ENCODE results near the gene PKD1. TPM values are rescaled to one million over a fixed set of nuclear protein-coding genes. Genes with fewer than 3 reads are reported as not detected.
"Not testable (repeated sequence)": the region's sequence is repeated elsewhere in the genome, so short reads cannot be mapped to it uniquely, and the experiment has no call there.

Gene PKD1
- total RNA-seq, 2 experiments from 2014 or later, result 63.3 to 68.9 TPM

DNA sequence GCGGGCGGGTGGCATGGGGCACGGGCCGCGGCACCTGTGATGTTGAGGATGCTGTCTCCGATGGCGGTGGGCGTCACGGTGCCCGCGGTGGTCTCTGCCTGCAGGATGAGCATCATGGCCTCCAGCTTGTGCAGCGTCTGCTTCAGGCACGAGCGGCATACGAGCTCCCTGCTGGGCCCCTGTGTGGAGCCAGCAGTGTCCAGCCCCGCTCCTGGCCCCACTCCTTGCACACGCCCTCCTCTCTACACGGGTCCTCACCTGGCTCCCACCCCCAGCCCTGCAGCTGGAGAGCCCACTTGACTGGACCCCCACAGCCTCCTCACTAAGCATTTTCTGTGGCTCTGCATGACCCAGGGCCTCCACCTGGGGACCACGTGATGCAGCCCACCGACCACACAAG, 31.2 kb downstream of the PKD1 start:
- CTCF ChIA-PET; H3K4me3 Mint-ChIP-seq; intact Hi-C loops (cut with micrococcal nuclease); DNase-seq; H3K9me3 Mint-ChIP-seq; H3K4me1 Mint-ChIP-seq (ENCODE audit: low read depth); H3K27me3 Mint-ChIP-seq (ENCODE audit: low read depth); H3K36me3 Mint-ChIP-seq (ENCODE audit: low read depth); H3K27ac Mint-ChIP-seq: not testable (repeated sequence)

DNA sequence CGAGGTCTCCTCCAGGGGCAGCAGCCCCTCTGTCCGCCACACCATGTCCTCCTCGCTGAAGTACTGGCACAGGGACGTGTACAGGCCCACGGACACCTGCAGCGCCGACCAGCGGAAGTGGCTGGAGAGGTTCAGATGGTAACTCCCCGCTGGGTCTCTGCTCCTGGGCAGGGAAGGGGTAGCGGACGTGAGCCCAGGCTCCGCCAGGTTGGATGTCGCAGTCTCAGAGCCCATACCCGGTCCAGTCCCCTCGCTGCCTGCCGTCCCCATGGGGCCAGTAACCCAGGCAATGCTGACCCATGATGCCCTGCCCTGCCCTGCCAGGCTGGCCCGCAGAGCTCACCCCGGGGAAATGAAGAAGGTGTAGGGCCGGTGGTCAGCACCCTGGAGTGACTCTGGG, 33.2 kb downstream of the PKD1 start:
- Mint-ChIP-seq H3K4me1 (ENCODE audit: low read depth) (no peaks in the 10 kb centered on the region), H3K36me3 (ENCODE audit: low read depth) (peaks cover 1% of the 10 kb centered on the region), H3K27ac (no peak overlapping the region), H3K9me3 (no peaks in the 10 kb centered on the region), H3K4me3 (no peak overlapping the region), H3K27me3 (ENCODE audit: low read depth) (no peaks in the 10 kb centered on the region)
- intact Hi-C loops (cut with micrococcal nuclease), result no loop called here
- no peak for DNase-seq
- CTCF ChIA-PET, result no interaction called here

DNA sequence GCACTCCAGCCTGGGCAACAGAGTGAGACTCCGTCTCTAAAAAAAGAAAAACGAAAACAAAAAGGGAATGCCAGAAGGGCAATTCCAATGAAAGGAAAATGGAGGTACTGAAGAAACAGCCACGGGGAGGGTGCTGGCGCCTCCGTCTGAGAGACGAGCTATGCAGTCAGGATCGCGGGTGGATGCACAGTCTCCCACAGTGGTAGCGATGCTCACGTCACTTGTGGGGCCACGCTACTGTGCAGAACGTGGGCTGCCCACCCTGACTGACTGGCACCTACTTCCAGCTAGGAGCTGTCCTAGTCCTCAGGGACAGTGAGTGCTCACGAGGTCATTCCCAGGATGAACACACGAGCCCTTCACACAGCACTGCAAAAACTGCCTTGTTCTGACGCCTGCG, 34.1 kb downstream of the PKD1 start:
- H3K9me3 Mint-ChIP-seq; H3K27me3 Mint-ChIP-seq (ENCODE audit: low read depth); H3K4me3 Mint-ChIP-seq; H3K36me3 Mint-ChIP-seq (ENCODE audit: low read depth); H3K4me1 Mint-ChIP-seq (ENCODE audit: low read depth); DNase-seq; H3K27ac Mint-ChIP-seq; CTCF ChIA-PET; intact Hi-C loops (cut with micrococcal nuclease): not testable (repeated sequence)

DNA sequence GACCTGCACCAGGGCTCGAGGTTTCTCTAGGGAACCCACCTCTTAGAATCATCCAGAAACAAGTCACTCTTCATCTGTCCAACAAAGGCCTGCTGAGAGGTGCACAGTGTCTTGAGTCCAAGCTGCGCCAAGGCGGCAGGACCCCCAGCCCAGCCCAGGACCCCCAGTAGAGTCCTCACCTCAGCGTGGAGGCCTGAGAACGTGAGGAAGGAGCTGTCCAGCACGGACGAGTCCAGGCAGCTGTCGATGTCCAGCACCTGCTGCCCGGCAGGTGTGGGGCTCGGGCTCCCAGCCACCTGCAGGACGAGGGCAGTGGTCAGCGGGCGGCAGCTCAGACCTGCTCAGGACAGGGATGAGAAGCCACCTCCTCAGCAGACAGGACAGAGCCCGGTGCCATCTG, 38.0 kb downstream of the PKD1 start:
- H3K27ac Mint-ChIP-seq; intact Hi-C loops (cut with micrococcal nuclease); H3K9me3 Mint-ChIP-seq; DNase-seq; H3K36me3 Mint-ChIP-seq (ENCODE audit: low read depth); H3K4me1 Mint-ChIP-seq (ENCODE audit: low read depth); H3K27me3 Mint-ChIP-seq (ENCODE audit: low read depth); H3K4me3 Mint-ChIP-seq; CTCF ChIA-PET: not testable (repeated sequence)

DNA sequence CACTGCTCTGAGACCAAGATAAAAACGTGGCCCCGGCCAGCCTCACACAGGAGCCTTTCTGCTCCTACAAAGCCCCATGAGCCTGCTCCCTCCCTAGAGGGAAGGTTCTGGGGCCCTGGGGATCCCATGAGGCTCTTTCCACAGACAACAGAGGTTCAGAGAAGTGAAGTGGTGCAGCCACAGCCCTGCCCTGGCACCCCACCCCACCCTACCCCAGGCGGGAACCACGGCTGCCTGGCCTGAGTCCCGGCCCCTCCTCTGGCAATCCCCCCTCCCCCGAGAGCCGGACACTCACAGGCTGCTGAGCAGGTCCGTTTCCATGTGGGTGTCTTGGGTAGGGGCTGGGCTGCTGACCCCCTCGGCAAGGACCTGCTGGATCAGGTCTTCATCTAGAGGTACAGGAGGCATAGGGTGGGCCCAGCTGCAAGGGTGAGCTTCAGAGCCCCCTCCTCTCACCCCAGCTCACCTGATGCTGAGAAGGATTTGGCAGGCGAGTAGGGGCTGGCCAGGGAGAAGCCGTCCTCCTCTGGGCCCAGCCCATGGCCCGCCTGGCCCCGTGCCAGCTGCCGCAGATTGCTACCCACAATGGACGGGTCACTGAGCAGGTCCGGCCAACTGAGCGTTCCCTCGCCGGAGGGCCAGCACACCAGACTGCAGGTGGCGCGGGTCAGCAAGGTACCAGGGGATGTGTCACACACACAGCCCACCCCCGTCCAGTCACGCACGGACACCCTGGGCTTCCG, 38.7 kb downstream of the PKD1 start:
- CTCF ChIA-PET, result no interaction called here
- DNase-seq, result no peak
- Mint-ChIP-seq H3K27me3 (ENCODE audit: low read depth) (no peaks in the 10 kb centered on the region), H3K27ac (no peak overlapping the region), H3K9me3 (no peaks in the 10 kb centered on the region), H3K36me3 (ENCODE audit: low read depth) (no peaks in the 10 kb centered on the region), H3K4me3 (no peak overlapping the region), H3K4me1 (ENCODE audit: low read depth) (no peaks in the 10 kb centered on the region)
- intact Hi-C loops (cut with micrococcal nuclease), result no loop called here

DNA sequence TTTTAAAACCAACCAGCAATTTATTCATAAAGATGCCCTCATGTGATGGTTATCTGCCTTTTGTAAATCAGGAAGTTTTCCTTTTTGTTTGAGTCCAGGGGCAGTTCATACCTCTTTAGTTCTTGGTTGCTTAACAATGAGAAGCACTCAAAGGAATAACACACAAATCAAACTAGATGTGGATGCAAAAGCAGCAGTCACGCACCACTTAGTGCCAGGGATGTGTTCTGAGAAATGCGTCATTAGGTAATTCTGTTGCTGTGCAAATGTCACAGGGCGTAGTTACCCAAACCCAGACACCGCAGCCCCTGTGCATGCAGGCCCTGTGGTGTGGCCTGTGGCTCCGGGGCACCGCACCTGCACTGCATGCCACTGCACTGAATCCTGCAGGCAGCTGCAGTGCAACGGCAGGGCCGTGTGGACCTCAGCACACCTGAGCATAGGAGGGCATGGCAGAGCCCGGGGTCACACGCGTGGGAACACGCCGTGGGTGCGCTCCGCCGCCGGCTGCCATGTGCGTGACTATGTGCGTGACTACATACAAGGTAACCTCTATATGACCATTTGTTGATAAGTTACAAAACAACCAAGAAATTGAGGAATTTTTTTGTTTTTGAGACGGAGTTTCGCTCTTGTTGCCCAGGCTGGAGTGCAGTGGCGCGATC, 39.6 kb downstream of the PKD1 start:
- H3K36me3 Mint-ChIP-seq (ENCODE audit: low read depth), result no peaks in the 10 kb centered on the region

DNA sequence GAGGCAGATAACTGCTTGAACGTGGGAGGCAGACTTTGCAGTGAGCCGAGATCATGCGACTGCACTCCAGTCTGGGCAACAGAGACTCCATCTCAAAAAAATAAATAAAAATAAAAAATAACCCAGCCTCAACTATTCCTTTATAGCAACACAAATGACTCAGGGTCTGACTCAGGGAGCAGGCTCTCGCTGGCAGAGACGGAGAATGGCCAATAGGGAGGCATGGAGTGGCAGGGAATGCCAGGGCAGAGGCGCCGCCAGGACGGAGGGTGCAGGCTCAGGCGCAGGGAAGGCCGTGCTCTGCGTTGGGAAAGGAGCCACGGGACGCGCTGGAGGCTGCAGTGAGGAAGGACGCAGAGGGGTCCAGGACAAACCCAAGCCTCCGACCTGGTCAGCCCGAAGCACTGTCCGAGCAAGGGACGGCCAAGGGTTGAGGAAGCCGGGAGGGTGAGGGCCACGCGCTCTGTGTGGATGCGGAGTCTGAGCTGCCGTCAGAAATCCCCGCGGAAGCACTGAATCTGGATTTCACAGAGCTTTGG, 40.3 kb downstream of the PKD1 start:
- CTCF ChIA-PET, result no interaction called here
- H3K4me1 Mint-ChIP-seq (ENCODE audit: low read depth), result no peaks in the 10 kb centered on the region
- intact Hi-C loops (cut with micrococcal nuclease), result no loop called here

More for the DNA sequence above, 39.6 kb downstream of the PKD1 start:
- DNase-seq, result no peak
- Mint-ChIP-seq H3K27me3 (ENCODE audit: low read depth) (no peaks in the 10 kb centered on the region), H3K4me1 (ENCODE audit: low read depth) (no peaks in the 10 kb centered on the region), H3K27ac (no peak overlapping the region), H3K4me3 (no peak overlapping the region), H3K9me3 (no peaks in the 10 kb centered on the region)
- CTCF ChIA-PET, result no interaction called here
- intact Hi-C loops (cut with micrococcal nuclease), result no loop called here

DNA sequence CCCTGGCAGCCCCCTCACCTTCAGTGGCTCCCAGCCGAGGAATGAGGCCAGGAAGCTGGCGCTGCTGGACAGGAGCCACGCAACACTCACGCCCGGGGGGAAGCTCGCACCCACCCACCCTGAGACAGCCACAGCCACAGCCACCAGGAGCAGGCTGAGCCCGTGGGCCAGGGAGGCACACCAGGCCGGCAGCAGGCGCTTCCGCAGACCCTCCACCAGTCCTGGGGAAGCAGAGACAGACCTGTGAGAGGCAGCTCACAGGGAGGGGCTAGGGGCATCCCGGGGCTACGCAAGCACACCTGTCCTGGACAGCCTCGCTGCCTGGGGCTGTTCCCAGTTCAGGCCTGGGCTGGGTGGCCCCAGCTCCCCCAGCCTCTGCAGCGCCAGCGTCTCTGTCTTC, 41.9 kb downstream of the PKD1 start:
- no peaks in the 10 kb centered on the region for H3K4me1 Mint-ChIP-seq (ENCODE audit: low read depth)
- H3K27me3 Mint-ChIP-seq (ENCODE audit: low read depth), result no peaks in the 10 kb centered on the region
- intact Hi-C loops (cut with micrococcal nuclease), result no loop called here

More for the DNA sequence above, 40.3 kb downstream of the PKD1 start:
- Mint-ChIP-seq H3K9me3 (no peaks in the 10 kb centered on the region), H3K4me3 (no peak overlapping the region), H3K27ac (no peak overlapping the region), H3K27me3 (ENCODE audit: low read depth) (no peaks in the 10 kb centered on the region), H3K36me3 (ENCODE audit: low read depth) (peaks cover 2% of the 10 kb centered on the region)
- no peak for DNase-seq

DNA sequence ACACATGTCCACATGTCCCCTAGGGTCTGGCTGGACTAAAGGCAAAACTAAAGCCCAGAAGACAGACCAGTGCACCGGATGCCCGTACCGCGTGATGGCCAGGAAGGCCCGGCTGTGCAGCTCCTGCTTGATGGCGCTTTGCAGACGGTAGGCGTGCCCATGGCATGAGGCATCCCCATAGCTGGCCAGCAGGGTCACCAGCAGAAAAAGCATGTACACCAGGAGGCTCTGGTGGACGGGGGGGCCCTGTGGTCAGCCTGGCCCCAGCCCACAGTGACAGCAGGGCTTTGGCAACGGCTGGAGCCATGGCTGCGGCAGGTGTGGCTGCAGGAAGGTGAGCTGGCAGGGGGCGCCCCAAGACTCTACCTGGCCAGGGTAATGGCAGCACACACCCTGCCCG, 42.8 kb downstream of the PKD1 start:
- Mint-ChIP-seq H3K4me3 (no peak overlapping the region), H3K4me1 (ENCODE audit: low read depth) (no peaks in the 10 kb centered on the region), H3K36me3 (ENCODE audit: low read depth) (peaks cover 5% of the 10 kb centered on the region), H3K9me3 (no peaks in the 10 kb centered on the region), H3K27ac (no peak overlapping the region), H3K27me3 (ENCODE audit: low read depth) (no peaks in the 10 kb centered on the region)
- intact Hi-C loops (cut with micrococcal nuclease), result no loop called here
- DNase-seq, result no peak
- CTCF ChIA-PET, result no interaction called here

More for the DNA sequence above, 41.9 kb downstream of the PKD1 start:
- CTCF ChIA-PET, result no interaction called here
- Mint-ChIP-seq H3K27ac (no peak overlapping the region), H3K4me3 (no peak overlapping the region), H3K36me3 (ENCODE audit: low read depth) (peaks cover 5% of the 10 kb centered on the region), H3K9me3 (no peaks in the 10 kb centered on the region)
- DNase-seq, result no peak

DNA sequence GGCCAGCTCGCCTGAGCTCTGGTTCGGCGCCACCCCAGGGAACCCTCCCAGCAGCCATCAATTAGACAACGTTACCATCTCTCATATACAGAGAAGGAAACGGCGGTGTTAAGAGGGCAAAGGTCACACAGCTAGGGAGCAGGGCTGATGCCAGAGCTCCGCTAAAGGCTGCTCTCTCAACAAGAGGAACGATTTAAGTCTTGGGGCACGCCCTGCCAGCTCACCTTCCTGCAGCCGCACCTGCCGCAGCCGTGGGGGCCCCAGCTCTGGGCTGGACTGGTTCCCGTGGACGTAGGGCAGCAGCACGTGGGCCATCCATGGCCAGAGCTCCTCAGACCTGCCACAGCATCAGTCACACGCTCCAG, 43.5 kb downstream of the PKD1 start:
- no peaks in the 10 kb centered on the region for H3K27me3 Mint-ChIP-seq (ENCODE audit: low read depth)
- intact Hi-C loops (cut with micrococcal nuclease), result no loop called here
- no peak overlapping the region for H3K27ac Mint-ChIP-seq
- no peaks in the 10 kb centered on the region for H3K9me3 Mint-ChIP-seq
- CTCF ChIA-PET, result no interaction called here
- no peaks in the 10 kb centered on the region for H3K4me1 Mint-ChIP-seq (ENCODE audit: low read depth)
- peaks cover 5% of the 10 kb centered on the region for H3K36me3 Mint-ChIP-seq (ENCODE audit: low read depth)
- no peak overlapping the region for H3K4me3 Mint-ChIP-seq
- DNase-seq, result no peak

DNA sequence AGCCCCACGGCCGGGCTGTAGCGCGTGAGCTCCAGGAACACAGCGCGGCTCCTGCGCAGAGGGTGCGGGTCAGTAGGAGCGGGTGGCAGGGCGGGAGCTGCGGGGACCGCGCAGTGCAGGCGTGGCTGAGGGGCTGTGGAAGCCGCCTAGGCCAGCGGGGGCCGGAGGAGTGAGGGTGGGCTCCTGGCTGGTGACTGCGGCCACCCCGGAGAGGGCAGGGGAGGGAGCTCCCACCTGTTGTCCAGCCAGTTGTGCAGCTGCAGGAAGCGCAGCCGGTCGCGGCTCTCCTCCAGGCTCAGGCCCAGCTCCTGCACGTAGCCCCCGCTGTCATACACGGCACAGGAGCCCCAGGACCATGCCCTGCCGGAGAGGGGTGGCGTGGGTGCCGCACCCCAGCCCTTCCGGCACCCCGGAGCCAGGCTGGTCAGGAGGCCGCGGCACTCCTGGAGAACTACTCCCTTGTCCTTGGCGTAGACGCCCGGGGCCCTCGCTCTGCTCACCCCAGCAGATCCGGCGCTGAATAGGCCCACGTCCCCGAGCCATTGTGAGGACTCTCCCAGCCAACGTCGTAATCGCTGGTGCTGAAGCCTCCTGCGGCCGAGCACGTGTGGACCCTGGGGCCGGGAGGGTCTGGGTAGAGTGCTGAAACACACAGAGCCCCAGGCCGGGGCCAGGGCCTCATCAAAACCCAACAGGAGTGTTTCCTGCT, 44.0 kb downstream of the PKD1 start:
- H3K36me3 Mint-ChIP-seq (ENCODE audit: low read depth), result peaks cover 5% of the 10 kb centered on the region
- H3K9me3 Mint-ChIP-seq, result no peaks in the 10 kb centered on the region
- H3K27ac Mint-ChIP-seq, result no peak overlapping the region
- CTCF ChIA-PET, result no interaction called here
- intact Hi-C loops (cut with micrococcal nuclease), result no loop called here
- no peak overlapping the region for H3K4me3 Mint-ChIP-seq
- no peaks in the 10 kb centered on the region for H3K4me1 Mint-ChIP-seq (ENCODE audit: low read depth)
- no peak for DNase-seq
- no peaks in the 10 kb centered on the region for H3K27me3 Mint-ChIP-seq (ENCODE audit: low read depth)

DNA sequence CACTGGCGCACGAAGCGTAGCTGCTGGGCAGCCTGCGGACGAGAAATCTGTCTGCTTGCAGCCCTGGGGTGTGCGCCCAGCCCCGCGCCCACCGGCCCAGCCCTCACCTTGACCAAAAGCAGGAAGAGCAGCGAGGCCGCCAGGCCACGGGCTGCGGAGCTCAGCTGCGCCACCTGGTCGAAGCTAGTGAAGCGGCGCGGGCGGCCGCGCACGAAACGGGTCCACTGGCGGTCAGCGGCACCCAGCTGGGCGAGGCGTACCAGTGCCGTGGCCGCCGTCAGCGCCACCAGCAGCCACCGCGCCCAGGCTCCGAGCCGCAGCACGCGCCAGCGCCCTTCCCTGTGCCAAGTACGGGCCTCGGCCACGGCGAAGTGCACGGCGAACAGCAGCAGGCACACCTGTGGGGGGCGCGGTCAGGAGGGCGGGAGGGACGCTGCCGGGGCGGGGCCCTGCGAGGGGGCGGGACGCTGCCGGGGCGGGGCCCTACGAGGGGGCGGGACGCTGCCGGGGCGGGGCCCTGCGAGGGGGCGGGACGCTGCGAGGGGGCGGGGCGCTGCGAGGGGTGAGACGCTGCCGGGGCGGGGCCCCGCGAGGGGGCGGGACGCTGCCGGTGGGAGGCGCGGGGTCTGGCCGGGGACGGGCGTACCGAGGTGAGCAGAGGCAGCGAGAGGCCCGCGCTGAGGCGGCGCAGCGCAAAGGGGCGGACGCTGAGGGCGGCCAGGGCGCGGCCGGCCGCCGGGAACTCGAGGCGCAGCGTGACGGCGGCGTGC, 44.7 kb downstream of the PKD1 start:
- H3K4me3 Mint-ChIP-seq, result no peak overlapping the region
- no peak for DNase-seq
- H3K36me3 Mint-ChIP-seq (ENCODE audit: low read depth), result peaks cover 5% of the 10 kb centered on the region
- intact Hi-C loops (cut with micrococcal nuclease), result no loop called here
- no peaks in the 10 kb centered on the region for H3K4me1 Mint-ChIP-seq (ENCODE audit: low read depth)
- no peak overlapping the region for H3K27ac Mint-ChIP-seq
- CTCF ChIA-PET, result no interaction called here
- H3K27me3 Mint-ChIP-seq (ENCODE audit: low read depth), result no peaks in the 10 kb centered on the region
- H3K9me3 Mint-ChIP-seq, result no peaks in the 10 kb centered on the region
